Endothelial cell of umbilical vein (primary cell): ENCODE results near the gene BTG1.

Experiments used
- GATA2 ChIP-seq: IDR thresholded peaks from 2 replicates; pipeline ENCODE4 v1.7.0; 2011; ENCODE audit warnings: low read depth, mild to moderate bottlenecking, moderate library complexity, mixed read lengths, low read length; ENCODE audit not compliant: insufficient read length, insufficient read depth
- JUN ChIP-seq: IDR thresholded peaks from 2 replicates; pipeline ENCODE4 v1.6.1; 2011; ENCODE audit warnings: borderline replicate concordance, low read depth; ENCODE audit not compliant: insufficient read length, insufficient read depth
- MYC ChIP-seq: IDR thresholded peaks from one replicate; pipeline ENCODE4 v1.6.1; 2011; ENCODE audit warnings: mild to moderate bottlenecking, low read depth, low read length
- POLR2A ChIP-seq: IDR thresholded peaks from 2 replicates; pipeline ENCODE4 v1.6.1; 2012; ENCODE audit warnings: low read depth, mild to moderate bottlenecking, control low read depth, low read length
- POLR2AphosphoS5 ChIP-seq: IDR thresholded peaks from 2 replicates; pipeline ENCODE4 v1.6.1; 2012; ENCODE audit warnings: low read depth, mild to moderate bottlenecking, control low read depth, low read length, moderate library complexity; ENCODE audit not compliant: insufficient read depth
- TF ChIP-seq, protein P1 (sequence below), 2 donors: IDR thresholded peaks; 1 replicate in 1 of 2; 2 replicates in 1 of 2; pipeline ENCODE4 v1.5.1; 2011; ENCODE audit warnings: low read length in 2 of 2, mild to moderate bottlenecking in 2 of 2, moderate library complexity in 2 of 2, control low read depth in 1 of 2, inconsistent platforms in 1 of 2, low read depth in 1 of 2; ENCODE audit not compliant: insufficient read depth in 1 of 2; ENCODE audit errors: extremely low read depth in 1 of 2
- TF ChIP-seq, protein P2 (sequence below): IDR thresholded peaks from 2 replicates; pipeline ENCODE4 v1.6.1; 2011; ENCODE audit not compliant: insufficient read depth, insufficient read length

DNA sequence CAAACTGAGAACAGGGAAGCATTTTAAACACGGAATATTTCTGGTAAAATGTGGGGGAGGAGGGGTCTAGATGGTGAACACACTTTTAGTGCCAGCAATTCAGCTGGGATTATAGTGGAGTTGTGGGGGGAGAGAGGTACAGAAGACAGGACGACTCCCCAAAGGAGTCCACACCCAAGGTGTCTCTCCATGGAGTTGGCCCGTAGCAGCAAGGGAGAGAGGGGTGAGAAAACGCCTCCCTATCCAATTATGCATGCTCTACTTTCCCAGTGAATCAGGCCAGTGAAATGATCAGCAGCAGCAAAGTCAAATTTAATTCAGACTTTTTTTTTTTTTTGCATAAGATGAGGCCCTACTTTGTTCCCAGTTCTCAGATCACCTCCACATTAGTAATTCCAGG, 38.6 kb downstream of the BTG1 start:
- TF ChIP-seq, protein P1, sequence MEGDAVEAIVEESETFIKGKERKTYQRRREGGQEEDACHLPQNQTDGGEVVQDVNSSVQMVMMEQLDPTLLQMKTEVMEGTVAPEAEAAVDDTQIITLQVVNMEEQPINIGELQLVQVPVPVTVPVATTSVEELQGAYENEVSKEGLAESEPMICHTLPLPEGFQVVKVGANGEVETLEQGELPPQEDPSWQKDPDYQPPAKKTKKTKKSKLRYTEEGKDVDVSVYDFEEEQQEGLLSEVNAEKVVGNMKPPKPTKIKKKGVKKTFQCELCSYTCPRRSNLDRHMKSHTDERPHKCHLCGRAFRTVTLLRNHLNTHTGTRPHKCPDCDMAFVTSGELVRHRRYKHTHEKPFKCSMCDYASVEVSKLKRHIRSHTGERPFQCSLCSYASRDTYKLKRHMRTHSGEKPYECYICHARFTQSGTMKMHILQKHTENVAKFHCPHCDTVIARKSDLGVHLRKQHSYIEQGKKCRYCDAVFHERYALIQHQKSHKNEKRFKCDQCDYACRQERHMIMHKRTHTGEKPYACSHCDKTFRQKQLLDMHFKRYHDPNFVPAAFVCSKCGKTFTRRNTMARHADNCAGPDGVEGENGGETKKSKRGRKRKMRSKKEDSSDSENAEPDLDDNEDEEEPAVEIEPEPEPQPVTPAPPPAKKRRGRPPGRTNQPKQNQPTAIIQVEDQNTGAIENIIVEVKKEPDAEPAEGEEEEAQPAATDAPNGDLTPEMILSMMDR (IDR thresholded peaks at IDR 0.05; ENCODE audit: extremely low read depth in 1 of 2, insufficient read depth in 1 of 2, low read depth in 1 of 2, low read length in 2 of 2) = no peak
- no peak for TF ChIP-seq MYC
- TF ChIP-seq, protein P2, sequence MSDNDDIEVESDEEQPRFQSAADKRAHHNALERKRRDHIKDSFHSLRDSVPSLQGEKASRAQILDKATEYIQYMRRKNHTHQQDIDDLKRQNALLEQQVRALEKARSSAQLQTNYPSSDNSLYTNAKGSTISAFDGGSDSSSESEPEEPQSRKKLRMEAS = no peak
- TF ChIP-seq POLR2AphosphoS5 = no peak
- no peak for TF ChIP-seq POLR2A
- no peak for TF ChIP-seq JUN
- no peak for TF ChIP-seq GATA2
